Measurements from ENCODE around the gene ZNF550. TPM values are rescaled to one million over a fixed set of nuclear protein-coding genes. Genes with fewer than 3 reads are reported as not detected.

The ZNF550 gene
- total RNA-seq, 4 donors from 2014 or later, result 6.6 to 11.0 (median 8.0) TPM

DNA sequence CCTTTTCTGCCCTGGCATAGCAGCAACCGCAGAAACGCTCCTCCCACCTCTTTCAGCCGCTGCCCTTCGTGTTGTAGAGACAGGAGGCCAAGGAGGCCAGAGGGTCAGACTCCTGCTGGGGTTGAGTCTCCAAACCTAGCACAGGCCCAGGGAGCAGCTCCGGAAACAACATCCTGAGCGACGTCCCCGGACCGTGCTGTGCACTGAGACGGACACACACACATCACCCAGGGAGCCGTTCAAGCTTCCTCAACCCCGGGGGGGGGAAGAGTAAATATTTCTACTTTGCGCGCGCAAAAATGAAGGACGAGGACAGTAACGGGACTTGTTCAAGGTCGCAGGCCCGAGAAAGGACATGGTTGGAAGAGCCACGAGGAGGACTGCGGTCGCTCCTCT, 657 bp downstream of the ZNF550 start:
- Histone ChIP-seq H3K4me3 (peak overlapping the region; percentile 69 to 97 (median 82)), H3K36me3 (peaks cover 0 to 40% (median 16%) of the 10 kb centered on the region in 3 donors), H3K27me3 (no peaks in the 10 kb centered on the region), H3K9me3 (peaks cover 0 to 64% (median 12%) of the 10 kb centered on the region in 4 donors), H3K27ac (peak overlapping the region in 2 of 4 donors; percentile 67 to 75), H3K4me1 (peaks cover 0 to 20% (median 6%) of the 10 kb centered on the region in 4 donors)
- 0 to 1% methylated on average over 19 to 22 of the region's 22 CpGs for WGBS, 2 donors
- DNase-seq (ENCODE audit: low spot score in 2 of 2), result no peak
- no peak for TF ChIP-seq POLR2A (IDR thresholded peaks at IDR 0.05)
- TF ChIP-seq, protein P1, sequence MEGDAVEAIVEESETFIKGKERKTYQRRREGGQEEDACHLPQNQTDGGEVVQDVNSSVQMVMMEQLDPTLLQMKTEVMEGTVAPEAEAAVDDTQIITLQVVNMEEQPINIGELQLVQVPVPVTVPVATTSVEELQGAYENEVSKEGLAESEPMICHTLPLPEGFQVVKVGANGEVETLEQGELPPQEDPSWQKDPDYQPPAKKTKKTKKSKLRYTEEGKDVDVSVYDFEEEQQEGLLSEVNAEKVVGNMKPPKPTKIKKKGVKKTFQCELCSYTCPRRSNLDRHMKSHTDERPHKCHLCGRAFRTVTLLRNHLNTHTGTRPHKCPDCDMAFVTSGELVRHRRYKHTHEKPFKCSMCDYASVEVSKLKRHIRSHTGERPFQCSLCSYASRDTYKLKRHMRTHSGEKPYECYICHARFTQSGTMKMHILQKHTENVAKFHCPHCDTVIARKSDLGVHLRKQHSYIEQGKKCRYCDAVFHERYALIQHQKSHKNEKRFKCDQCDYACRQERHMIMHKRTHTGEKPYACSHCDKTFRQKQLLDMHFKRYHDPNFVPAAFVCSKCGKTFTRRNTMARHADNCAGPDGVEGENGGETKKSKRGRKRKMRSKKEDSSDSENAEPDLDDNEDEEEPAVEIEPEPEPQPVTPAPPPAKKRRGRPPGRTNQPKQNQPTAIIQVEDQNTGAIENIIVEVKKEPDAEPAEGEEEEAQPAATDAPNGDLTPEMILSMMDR (IDR thresholded peaks at IDR 0.05), result no peak
- TF ChIP-seq EP300 (IDR thresholded peaks at IDR 0.05), result no peak

DNA sequence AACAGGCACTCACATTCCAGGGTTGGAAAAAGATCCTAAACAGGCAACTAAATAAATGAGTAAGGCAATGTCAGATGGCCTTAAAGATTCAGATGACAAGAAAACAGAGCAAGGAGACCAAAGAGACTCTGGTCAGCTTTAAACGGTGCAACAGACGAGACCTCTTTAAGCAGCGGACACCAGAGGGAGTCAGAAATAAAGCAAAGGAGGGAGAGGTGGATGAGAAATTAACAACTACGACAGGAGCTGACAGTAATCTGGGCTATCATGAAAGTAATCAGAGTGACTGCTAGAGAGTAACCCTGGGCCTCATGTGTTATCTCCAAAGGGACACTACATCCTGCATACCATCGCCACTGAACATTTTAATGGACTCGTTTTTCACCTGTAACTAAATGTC, 1.1 kb downstream of the ZNF550 start:
- no peak for DNase-seq (ENCODE audit: low spot score in 2 of 2)
- H3K27me3 ChIP-seq, result no peaks in the 10 kb centered on the region
- no peak for TF ChIP-seq POLR2A (IDR thresholded peaks at IDR 0.05)
- peaks cover 2 to 45% (median 21%) of the 10 kb centered on the region in 3 donors for H3K36me3 ChIP-seq
- H3K9me3 ChIP-seq, result peaks cover 0 to 65% (median 13%) of the 10 kb centered on the region in 4 donors
- H3K27ac ChIP-seq, result no peak overlapping the region
- H3K4me3 ChIP-seq, result peak overlapping the region in 3 of 4 donors; percentile 74 to 97 (median 90)
- peaks cover 0 to 20% (median 6%) of the 10 kb centered on the region in 4 donors for H3K4me1 ChIP-seq
- WGBS, 2 donors, result 15 to 19% methylated on average over 6 of the region's 6 CpGs

DNA sequence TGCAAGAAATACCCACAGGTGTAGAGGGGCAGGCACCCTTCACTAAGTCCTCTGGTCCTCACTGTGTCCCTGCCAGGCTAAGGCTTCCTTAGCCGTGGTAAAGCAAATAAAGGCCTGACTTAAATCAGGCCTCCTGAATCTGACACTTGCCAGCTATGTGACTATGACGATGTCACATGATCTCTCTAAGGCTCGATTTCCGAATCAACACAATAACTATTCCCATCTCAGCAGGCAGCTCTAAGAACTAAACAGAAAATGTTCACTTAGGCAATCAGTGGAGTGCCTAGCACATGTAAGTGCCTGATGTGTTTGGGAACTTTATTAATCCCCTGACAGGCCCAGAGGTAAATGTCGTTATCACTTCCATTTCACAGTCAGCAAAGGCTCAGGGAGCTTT, 2.0 kb downstream of the ZNF550 start:
- 73 to 83% methylated on average over 5 of the region's 5 CpGs for WGBS, 2 donors
- no peak overlapping the region for H3K4me3 ChIP-seq
- TF ChIP-seq POLR2A (IDR thresholded peaks at IDR 0.05) (no peak), EP300 (IDR thresholded peaks at IDR 0.05) (no peak)
- TF ChIP-seq, protein P1 (IDR thresholded peaks at IDR 0.05), result no peak

DNA sequence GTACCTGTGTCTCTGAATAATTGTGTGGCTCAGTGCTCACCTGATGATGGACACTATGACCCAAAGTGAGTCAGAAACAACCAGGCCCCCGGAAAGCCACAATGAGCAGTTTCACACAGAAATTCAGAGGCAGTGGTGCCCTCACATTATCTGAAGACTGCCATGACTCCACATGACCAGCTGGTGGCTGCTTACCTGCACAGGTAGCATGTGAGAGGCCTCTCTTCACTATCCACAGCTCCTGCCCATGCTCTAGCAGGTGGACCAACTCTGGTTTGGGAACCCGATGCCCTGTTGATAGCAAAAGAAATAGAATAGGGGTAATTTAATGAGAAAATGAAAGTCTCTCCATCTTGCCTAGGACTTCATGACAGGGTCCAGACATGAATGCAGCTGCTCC, 7.2 kb downstream of the ZNF550 start:
- no peak overlapping the region for H3K27ac ChIP-seq
- H3K4me3 ChIP-seq, result no peak overlapping the region
- no peaks in the 10 kb centered on the region for H3K4me1 ChIP-seq
- TF ChIP-seq, protein P1 (IDR thresholded peaks at IDR 0.05), result no peak
- TF ChIP-seq EP300 (IDR thresholded peaks at IDR 0.05), result no peak
- TF ChIP-seq POLR2A (IDR thresholded peaks at IDR 0.05), result no peak
- 90 to 96% methylated on average over 2 of the region's 2 CpGs for WGBS, 2 donors
- DNase-seq (ENCODE audit: low spot score in 2 of 2), result no peak
- H3K9me3 ChIP-seq, result peaks cover 6 to 98% (median 46%) of the 10 kb centered on the region in 4 donors
- peaks cover 20 to 100% (median 66%) of the 10 kb centered on the region in 3 donors for H3K36me3 ChIP-seq
- no peaks in the 10 kb centered on the region for H3K27me3 ChIP-seq

More for the DNA sequence above, 2.0 kb downstream of the ZNF550 start:
- Histone ChIP-seq H3K27ac (no peak overlapping the region), H3K4me1 (peaks cover 0 to 20% (median 6%) of the 10 kb centered on the region in 4 donors), H3K36me3 (peaks cover 3 to 54% (median 29%) of the 10 kb centered on the region in 3 donors), H3K27me3 (no peaks in the 10 kb centered on the region), H3K9me3 (peaks cover 0 to 65% (median 16%) of the 10 kb centered on the region in 4 donors)
- DNase-seq (ENCODE audit: low spot score in 2 of 2), result no peak

DNA sequence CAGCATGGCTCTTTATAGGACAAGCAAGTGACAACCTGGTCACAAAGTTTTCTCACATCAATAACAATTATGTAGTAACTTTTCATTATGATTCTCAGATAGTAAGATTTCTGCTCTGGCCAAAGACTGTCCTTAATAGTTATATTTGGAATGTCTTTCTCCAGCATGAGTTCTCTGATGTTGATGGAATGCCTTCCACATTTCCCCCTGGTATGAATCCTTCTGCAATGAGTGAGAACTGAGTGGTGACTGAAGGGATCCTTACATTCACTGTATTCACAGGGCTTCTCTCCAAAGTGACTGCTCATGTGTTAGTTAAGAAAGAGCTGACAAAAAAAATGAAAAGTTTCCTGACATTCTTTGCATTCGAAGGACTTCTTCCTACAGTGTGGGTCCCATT, 13.2 kb downstream of the ZNF550 start:
- no peaks in the 10 kb centered on the region for H3K27me3 ChIP-seq
- H3K4me3 ChIP-seq, result no peak overlapping the region
- no peaks in the 10 kb centered on the region for H3K4me1 ChIP-seq
- H3K9me3 ChIP-seq, result peaks cover 16 to 100% (median 59%) of the 10 kb centered on the region in 4 donors
- no peak for DNase-seq (ENCODE audit: low spot score in 2 of 2)
- 96 to 100% methylated on average over 1 of the region's 1 CpG for WGBS, 2 donors
- TF ChIP-seq, protein P1 (IDR thresholded peaks at IDR 0.05), result no peak
- TF ChIP-seq POLR2A (IDR thresholded peaks at IDR 0.05) (no peak), EP300 (IDR thresholded peaks at IDR 0.05) (no peak)
- H3K27ac ChIP-seq, result no peak overlapping the region
- peaks cover 21 to 100% (median 49%) of the 10 kb centered on the region in 3 donors for H3K36me3 ChIP-seq
